HCT116 (cell line): ENCODE results near the gene APP. TPM values are rescaled to one million over a fixed set of nuclear protein-coding genes. Genes with fewer than 3 reads are reported as not detected.

Experiments
- ATAC-seq: fragments of 200-7000 bp; cut with Tn5 transposase; 2 replicates; pipeline ENCODE4 v1.9.1; 2020; ENCODE audit warnings: mild to moderate bottlenecking, moderate library complexity
- BruUV-seq: library from RNA; stranded (reverse); fragments of 400-500 nt; replicated peaks from 2 replicates; lab custom pipeline; 2021; lab: Mats Ljungman, UMichigan
- CTCF ChIA-PET: fragments of 300-600 bp; sonication (Branson Sonifier 250); formaldehyde crosslinking; loops from one replicate; lab custom pipeline; 2021; ENCODE audit warnings: antibody characterized with exemption; lab: Charles Lee
- POLR2A ChIA-PET: fragments of 300-600, 350-600 bp; sonication (Branson Sonifier 250); formaldehyde crosslinking; loops from one replicate; lab custom pipeline; 2021; ENCODE audit warnings: antibody characterized with exemption; lab: Charles Lee
- RAD21 ChIA-PET, 2 experiments: fragments of 300-600 bp; sonication (Branson Sonifier 250); formaldehyde crosslinking; loops; one replicate each; lab custom pipeline; 2023; ENCODE audit warnings: low total read pairs in 2 of 2; ENCODE audit not compliant: uncharacterized antibody in 2 of 2, unreplicated experiment in 2 of 2, low non-redundant PET in 1 of 2; lab: Charles Lee
- DNase-seq: peaks from one replicate; pipeline ENCODE4 v3.0.0-alpha.2; 2010; ENCODE audit warnings: low read depth, low spot score
- H2AFZ ChIP-seq: fragments of 200-600 bp; shearing (Covaris generic), sonication (generic); 2 replicates; pipeline ENCODE4 v1.6.1; 2017; ENCODE audit warnings: low read depth, mixed run types, mixed read lengths, antibody characterized with exemption, low read length; ENCODE audit not compliant: poor library complexity, severe bottlenecking
- H3K27ac ChIP-seq: 2 replicates; pipeline ENCODE4 v1.5.1; 2012; ENCODE audit warnings: low read depth, low read length
- H3K27me3 ChIP-seq: fragments of 200-600 bp; sonication (generic); 2 replicates; pipeline ENCODE4 v1.6.1; 2016; ENCODE audit warnings: mixed run types, low read length, mixed read lengths; ENCODE audit not compliant: insufficient read depth
- H3K36me3 ChIP-seq, 2 experiments: fragments of 200-500 bp in 1 of 2; fragments of 200-600 bp in 1 of 2; sonication (Bioruptor generic) in 1 of 2; sonication (generic) in 1 of 2; 2 replicates each; pipeline versions ENCODE4 v1.5.1 to v1.6.1; 2014 to 2016; ENCODE audit warnings: low read length in 2 of 2, inconsistent platforms in 1 of 2, mixed read lengths in 1 of 2, mixed run types in 1 of 2; ENCODE audit not compliant: insufficient read depth in 2 of 2, control insufficient read depth in 1 of 2
- H3K4me1 ChIP-seq, 2 experiments: fragments of 200-600 bp in 1 of 2; sonication (generic) in 1 of 2; 2 replicates each; pipeline versions ENCODE4 v1.5.1 to v1.6.1; 2012 to 2017; ENCODE audit warnings: low read length in 2 of 2, inconsistent platforms in 1 of 2, mild to moderate bottlenecking in 1 of 2, mixed read lengths in 1 of 2, mixed run types in 1 of 2, moderate library complexity in 1 of 2; ENCODE audit not compliant: insufficient read depth in 2 of 2, control insufficient read depth in 1 of 2
- H3K4me2 ChIP-seq: fragments of 200-600 bp; sonication (generic); 2 replicates; pipeline ENCODE4 v1.6.1; 2017; ENCODE audit warnings: mixed run types, low read length, mixed read lengths
- H3K4me3 ChIP-seq, 2 experiments: fragments of 200-600 bp in 1 of 2; sonication (generic) in 1 of 2; replicated peaks in 1 of 2; 2 replicates each; pipeline ENCODE4 v1.5.1; 2011 to 2016; ENCODE audit warnings: low read length in 2 of 2, control low read depth in 1 of 2, low read depth in 1 of 2, mild to moderate bottlenecking in 1 of 2, mixed read lengths in 1 of 2, mixed run types in 1 of 2
- H3K79me2 ChIP-seq: fragments of 200-600 bp; sonication (generic); 2 replicates; pipeline ENCODE4 v1.6.1; 2017; ENCODE audit warnings: mild to moderate bottlenecking, mixed run types, low read length, moderate library complexity, mixed read lengths; ENCODE audit not compliant: insufficient read depth
- H3K9ac ChIP-seq: fragments of 200-600 bp; sonication (generic); 2 replicates; pipeline ENCODE4 v1.6.1; 2016; ENCODE audit warnings: low read length, mixed read lengths
- H3K9me2 ChIP-seq: fragments of 200-600 bp; sonication (generic), shearing (Covaris generic); 2 replicates; pipeline ENCODE4 v1.6.1; 2017; ENCODE audit warnings: mixed run types, mild to moderate bottlenecking, moderate library complexity; ENCODE audit not compliant: insufficient read depth
- H3K9me3 ChIP-seq, 2 experiments: fragments of 200-500 bp in 1 of 2; fragments of 200-600 bp in 1 of 2; sonication (Bioruptor generic) in 1 of 2; sonication (generic) in 1 of 2; 2 replicates each; pipeline ENCODE4 v1.6.1; 2014 to 2017; ENCODE audit warnings: low read length in 2 of 2, mixed read lengths in 2 of 2, inconsistent platforms in 1 of 2, low read depth in 1 of 2, mild to moderate bottlenecking in 1 of 2, mixed run types in 1 of 2, moderate library complexity in 1 of 2; ENCODE audit not compliant: control insufficient read depth in 1 of 2, insufficient read depth in 1 of 2
- H4K20me1 ChIP-seq: fragments of 200-600 bp; sonication (generic), shearing (Covaris generic); 2 replicates; pipeline ENCODE4 v1.6.1; 2017; ENCODE audit warnings: mixed run types, mild to moderate bottlenecking, moderate library complexity; ENCODE audit not compliant: insufficient read depth
- ATF3 ChIP-seq: IDR thresholded peaks from 2 replicates; pipeline ENCODE4 v1.6.1; 2012
- CBX3 ChIP-seq: IDR thresholded peaks from 2 replicates; pipeline ENCODE4 v1.6.1; 2012; ENCODE audit warnings: low read depth
- CEBPB ChIP-seq: IDR thresholded peaks from 2 replicates; pipeline ENCODE4 v1.6.1; 2012; ENCODE audit warnings: low read depth
- CTCF ChIP-seq, 3 experiments: fragments of 200-600 bp in 1 of 3; sonication (generic) in 1 of 3; IDR thresholded peaks in 2 of 3; conservative IDR thresholded peaks in 1 of 3; 2 replicates each; pipeline ENCODE4 v1.5.1; 2012 to 2017; ENCODE audit warnings: low read depth in 2 of 3, low read length in 2 of 3, antibody characterized with exemption in 1 of 3, borderline replicate concordance in 1 of 3, control low read depth in 1 of 3, mild to moderate bottlenecking in 1 of 3, mixed read lengths in 1 of 3, mixed run types in 1 of 3, moderate library complexity in 1 of 3; ENCODE audit not compliant: insufficient read depth in 1 of 3
- EGR1 ChIP-seq: IDR thresholded peaks from 2 replicates; pipeline ENCODE4 v1.6.1; 2012; ENCODE audit warnings: low read depth
- EZH2 ChIP-seq: fragments of 200-600 bp; sonication (generic); IDR thresholded peaks from 2 replicates; pipeline ENCODE4 v1.6.1; 2017; ENCODE audit warnings: antibody characterized with exemption, mixed run types
- FOSL1 ChIP-seq: IDR thresholded peaks from 2 replicates; pipeline ENCODE4 v1.6.1; 2012; ENCODE audit warnings: low read depth
- JUND ChIP-seq: IDR thresholded peaks from 2 replicates; pipeline ENCODE4 v1.6.1; 2012
- POLR2AphosphoS5 ChIP-seq: IDR thresholded peaks from 2 replicates; pipeline ENCODE4 v1.6.1; 2011; ENCODE audit warnings: mild to moderate bottlenecking, low read depth, low read length, moderate library complexity
- RAD21 ChIP-seq: IDR thresholded peaks from 2 replicates; pipeline ENCODE4 v1.6.1; 2012; ENCODE audit warnings: low read depth, mild to moderate bottlenecking
- REST ChIP-seq: IDR thresholded peaks from 2 replicates; pipeline ENCODE4 v1.6.1; 2012; ENCODE audit warnings: low read depth
- SIN3A ChIP-seq: IDR thresholded peaks from 2 replicates; pipeline ENCODE4 v1.6.1; 2012; ENCODE audit warnings: low read depth
- SRF ChIP-seq: IDR thresholded peaks from 2 replicates; pipeline ENCODE4 v1.6.1; 2012; ENCODE audit warnings: low read depth
- TCF7L2 ChIP-seq: IDR thresholded peaks from 2 replicates; pipeline ENCODE4 v1.7.0; 2011; ENCODE audit warnings: borderline replicate concordance, inconsistent platforms; ENCODE audit not compliant: insufficient read depth, insufficient read length; ENCODE audit errors: extremely low read depth
- ZBTB33 ChIP-seq: IDR thresholded peaks from 2 replicates; pipeline ENCODE4 v1.6.1; 2011; ENCODE audit warnings: mild to moderate bottlenecking, low read length, moderate library complexity; ENCODE audit not compliant: insufficient replicate concordance; ENCODE audit errors: extremely low read depth
- ZFX ChIP-seq: fragments of 450-650 bp; IDR thresholded peaks from 2 replicates; pipeline ENCODE4 v1.6.1; 2017
- intact Hi-C: fragments of 100-400 bp; cut with micrococcal nuclease; formaldehyde crosslinking; loops from 2 replicates; pipeline ENCODE4 v1.10.0; 2022
- total RNA-seq: library from RNA; stranded (reverse); gene quantifications from one replicate; pipeline ENCODE4 v1.2.1, GENCODE V29; 2021; ENCODE audit not compliant: unreplicated experiment

The APP gene
- total RNA-seq, 1 experiment from 2014 or later, result 267 TPM

- H3K4me1 ChIP-seq, result no peaks in the 10 kb centered on the region
- H3K79me2 ChIP-seq, result peaks cover 96% of the 10 kb centered on the region
- peaks cover 11% of the 10 kb centered on the region; the same call in 1 of the 2 replicates for H4K20me1 ChIP-seq
- DNase-seq (no peak), ATAC-seq (no peak)
- intact Hi-C loops, result no loop called here
- CTCF ChIA-PET, result no interaction called here
- no peak overlapping the region for H2AFZ ChIP-seq
- H3K4me3 ChIP-seq, result no peak overlapping the region
- BruUV-seq, result no TSS peak
- H3K27me3 ChIP-seq, result no peaks in the 10 kb centered on the region
- no peak overlapping the region for H3K4me2 ChIP-seq
- POLR2A ChIA-PET, result no interaction called here
- RAD21 ChIA-PET, result no interaction called here
- H3K27ac ChIP-seq, result no peak overlapping the region
- no peaks in the 10 kb centered on the region for H3K9me3 ChIP-seq
- no peaks in the 10 kb centered on the region for H3K36me3 ChIP-seq
- TF ChIP-seq POLR2AphosphoS5, result no peak
- TF ChIP-seq CBX3, result no peak
- no peak for TF ChIP-seq CEBPB
- TF ChIP-seq FOSL1, result no peak
- no peak for TF ChIP-seq RAD21
- TF ChIP-seq JUND, result no peak
- TF ChIP-seq EZH2, result no peak
- no peak for TF ChIP-seq SIN3A
- no peak for TF ChIP-seq TCF7L2
- TF ChIP-seq EGR1, result no peak
- no peak for TF ChIP-seq ATF3
- TF ChIP-seq ZBTB33, result no peak
- TF ChIP-seq CTCF (IDR thresholded peaks at IDR 0.05 in 2 of 3, conservative IDR thresholded peaks at IDR 0.05 in 1 of 3; ENCODE audit: borderline replicate concordance in 1 of 3, insufficient read depth in 1 of 3, low read depth in 2 of 3, low read length in 2 of 3), result no peak
- TF ChIP-seq REST, result no peak
- TF ChIP-seq ZFX, result no peak
- TF ChIP-seq SRF, result no peak
- H3K9ac ChIP-seq, result no peak overlapping the region
- no peaks in the 10 kb centered on the region for H3K9me2 ChIP-seq
Observed at GRCh38 chr21:26070822-26071425, 99.6 kb downstream of the APP start.
